Measurements from ENCODE around the gene MDM1. TPM values are rescaled to one million over a fixed set of nuclear protein-coding genes. Genes with fewer than 3 reads are reported as not detected.

Gene MDM1
- total and polyA plus RNA-seq, 2 of the 13 experiments (the other 11 are each of a cell fraction or from before 2014, with no cell fraction given), result 4.6 to 15.2 TPM

DNA sequence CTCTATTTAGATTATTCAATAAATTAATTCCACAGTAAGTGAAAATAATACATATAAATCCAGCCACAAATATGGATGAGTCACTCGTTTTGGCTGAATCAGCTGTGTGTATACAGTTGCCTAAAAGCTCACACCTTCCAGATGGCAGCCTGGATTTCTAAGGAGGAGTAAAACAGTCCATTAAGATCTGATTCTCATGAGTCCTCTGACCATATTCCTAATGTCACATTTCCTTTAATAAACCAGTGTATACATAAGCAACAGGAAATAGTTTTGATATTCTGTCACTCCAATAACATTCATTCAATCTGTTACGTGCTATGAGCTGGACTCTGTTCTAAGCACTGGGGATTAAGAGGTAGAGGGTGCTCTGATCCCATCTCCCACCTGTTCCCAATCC, 21.8 kb downstream of the MDM1 start:
- no peak for TF ChIP-seq ZNF468 (CRISPR knock-in tag; IDR thresholded peaks at IDR 0.05)
- no peak for TF ChIP-seq CBFB (CRISPR knock-in tag; IDR thresholded peaks at IDR 0.05)
- TF ChIP-seq SMAD9 (CRISPR knock-in tag; IDR thresholded peaks at IDR 0.05), result no peak
- no peak for TF ChIP-seq MXI1 (IDR thresholded peaks at IDR 0.05; ENCODE audit: borderline replicate concordance, low read depth, low read length)
- TF ChIP-seq, protein P1, sequence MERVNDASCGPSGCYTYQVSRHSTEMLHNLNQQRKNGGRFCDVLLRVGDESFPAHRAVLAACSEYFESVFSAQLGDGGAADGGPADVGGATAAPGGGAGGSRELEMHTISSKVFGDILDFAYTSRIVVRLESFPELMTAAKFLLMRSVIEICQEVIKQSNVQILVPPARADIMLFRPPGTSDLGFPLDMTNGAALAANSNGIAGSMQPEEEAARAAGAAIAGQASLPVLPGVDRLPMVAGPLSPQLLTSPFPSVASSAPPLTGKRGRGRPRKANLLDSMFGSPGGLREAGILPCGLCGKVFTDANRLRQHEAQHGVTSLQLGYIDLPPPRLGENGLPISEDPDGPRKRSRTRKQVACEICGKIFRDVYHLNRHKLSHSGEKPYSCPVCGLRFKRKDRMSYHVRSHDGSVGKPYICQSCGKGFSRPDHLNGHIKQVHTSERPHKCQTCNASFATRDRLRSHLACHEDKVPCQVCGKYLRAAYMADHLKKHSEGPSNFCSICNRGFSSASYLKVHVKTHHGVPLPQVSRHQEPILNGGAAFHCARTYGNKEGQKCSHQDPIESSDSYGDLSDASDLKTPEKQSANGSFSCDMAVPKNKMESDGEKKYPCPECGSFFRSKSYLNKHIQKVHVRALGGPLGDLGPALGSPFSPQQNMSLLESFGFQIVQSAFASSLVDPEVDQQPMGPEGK (CRISPR knock-in tag; IDR thresholded peaks at IDR 0.05), result no peak
- TF ChIP-seq GTF2F1 (IDR thresholded peaks at IDR 0.05; ENCODE audit: low read length), result no peak
- TF ChIP-seq, protein P2, sequence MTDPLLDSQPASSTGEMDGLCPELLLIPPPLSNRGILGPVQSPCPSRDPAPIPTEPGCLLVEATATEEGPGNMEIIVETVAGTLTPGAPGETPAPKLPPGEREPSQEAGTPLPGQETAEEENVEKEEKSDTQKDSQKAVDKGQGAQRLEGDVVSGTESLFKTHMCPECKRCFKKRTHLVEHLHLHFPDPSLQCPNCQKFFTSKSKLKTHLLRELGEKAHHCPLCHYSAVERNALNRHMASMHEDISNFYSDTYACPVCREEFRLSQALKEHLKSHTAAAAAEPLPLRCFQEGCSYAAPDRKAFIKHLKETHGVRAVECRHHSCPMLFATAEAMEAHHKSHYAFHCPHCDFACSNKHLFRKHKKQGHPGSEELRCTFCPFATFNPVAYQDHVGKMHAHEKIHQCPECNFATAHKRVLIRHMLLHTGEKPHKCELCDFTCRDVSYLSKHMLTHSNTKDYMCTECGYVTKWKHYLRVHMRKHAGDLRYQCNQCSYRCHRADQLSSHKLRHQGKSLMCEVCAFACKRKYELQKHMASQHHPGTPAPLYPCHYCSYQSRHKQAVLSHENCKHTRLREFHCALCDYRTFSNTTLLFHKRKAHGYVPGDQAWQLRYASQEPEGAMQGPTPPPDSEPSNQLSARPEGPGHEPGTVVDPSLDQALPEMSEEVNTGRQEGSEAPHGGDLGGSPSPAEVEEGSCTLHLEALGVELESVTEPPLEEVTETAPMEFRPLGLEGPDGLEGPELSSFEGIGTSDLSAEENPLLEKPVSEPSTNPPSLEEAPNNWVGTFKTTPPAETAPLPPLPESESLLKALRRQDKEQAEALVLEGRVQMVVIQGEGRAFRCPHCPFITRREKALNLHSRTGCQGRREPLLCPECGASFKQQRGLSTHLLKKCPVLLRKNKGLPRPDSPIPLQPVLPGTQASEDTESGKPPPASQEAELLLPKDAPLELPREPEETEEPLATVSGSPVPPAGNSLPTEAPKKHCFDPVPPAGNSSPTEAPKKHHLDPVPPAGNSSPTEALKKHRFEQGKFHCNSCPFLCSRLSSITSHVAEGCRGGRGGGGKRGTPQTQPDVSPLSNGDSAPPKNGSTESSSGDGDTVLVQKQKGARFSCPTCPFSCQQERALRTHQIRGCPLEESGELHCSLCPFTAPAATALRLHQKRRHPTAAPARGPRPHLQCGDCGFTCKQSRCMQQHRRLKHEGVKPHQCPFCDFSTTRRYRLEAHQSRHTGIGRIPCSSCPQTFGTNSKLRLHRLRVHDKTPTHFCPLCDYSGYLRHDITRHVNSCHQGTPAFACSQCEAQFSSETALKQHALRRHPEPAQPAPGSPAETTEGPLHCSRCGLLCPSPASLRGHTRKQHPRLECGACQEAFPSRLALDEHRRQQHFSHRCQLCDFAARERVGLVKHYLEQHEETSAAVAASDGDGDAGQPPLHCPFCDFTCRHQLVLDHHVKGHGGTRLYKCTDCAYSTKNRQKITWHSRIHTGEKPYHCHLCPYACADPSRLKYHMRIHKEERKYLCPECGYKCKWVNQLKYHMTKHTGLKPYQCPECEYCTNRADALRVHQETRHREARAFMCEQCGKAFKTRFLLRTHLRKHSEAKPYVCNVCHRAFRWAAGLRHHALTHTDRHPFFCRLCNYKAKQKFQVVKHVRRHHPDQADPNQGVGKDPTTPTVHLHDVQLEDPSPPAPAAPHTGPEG (CRISPR knock-in tag; IDR thresholded peaks at IDR 0.05), result no peak
- TF ChIP-seq ZBTB2 (CRISPR knock-in tag; IDR thresholded peaks at IDR 0.05; ENCODE audit: low read depth), result no peak
- TF ChIP-seq FOXO1 (CRISPR knock-in tag; IDR thresholded peaks at IDR 0.05), result no peak
- TF ChIP-seq HDAC2 (CRISPR knock-in tag; IDR thresholded peaks at IDR 0.05), result no peak
- no peak for TF ChIP-seq ZNF317 (CRISPR knock-in tag; IDR thresholded peaks at IDR 0.05)
- no peak for TF ChIP-seq MYNN (CRISPR knock-in tag; IDR thresholded peaks at IDR 0.05; ENCODE audit: low read depth)
- TF ChIP-seq TP53 (CRISPR knock-in tag; conservative IDR thresholded peaks at IDR 0.05), result no peak
- TF ChIP-seq ZHX1 (CRISPR knock-in tag; IDR thresholded peaks at IDR 0.05; ENCODE audit: low read depth), result no peak
- H3K4me3 ChIP-seq (replicated peaks in 1 of 3; ENCODE audit: insufficient read depth in 1 of 3, low read depth in 2 of 3, low read length in 3 of 3), result no peak overlapping the region
- in situ Hi-C loops (cut with HindIII; ENCODE audit: extremely low pct_ligation_motif_present, low pct_unique_long_range_greater_than_20kb), result loop anchor here (5.0 to 25.0 kb wide), 2 partner anchors 88 to 273 kb away; no protein-coding TSS in a partner anchor
- no peak for FAIRE-seq
- H3K4me1 ChIP-seq (ENCODE audit: insufficient read depth, low read length), result no peaks in the 10 kb centered on the region
- ChIA-PET POLR2A (no interaction called here), CTCF (ENCODE audit: low intra/inter-chr PET ratio, low total read pairs) (no interaction called here)
- H4K20me1 ChIP-seq (ENCODE audit: insufficient read depth, low read length), result no peaks in the 10 kb centered on the region
- intact Hi-C loops (cut with micrococcal nuclease; ENCODE audit: unreplicated experiment), result no loop called here
- no peak overlapping the region for H3K9ac ChIP-seq (ENCODE audit: insufficient read depth, low read depth, low read length)
- H3K27ac ChIP-seq (ENCODE audit: extremely low read length, insufficient read depth, low read length), result no peak overlapping the region
- WGBS (ENCODE audit: low lambda C conversion rate), result 82% methylated on average over 2 of the region's 2 CpGs
- DNase-seq (ENCODE audit: low spot score), result no peak
- no peak overlapping the region for H2AFZ ChIP-seq (ENCODE audit: low read length)
- H3K36me3 ChIP-seq (replicated peaks in 1 of 2; ENCODE audit: control insufficient read depth in 1 of 2, insufficient read depth in 2 of 2, low read length in 2 of 2), result peaks cover 4 to 9% of the 10 kb centered on the region in 2 experiments; a peak in 2 of 5 replicates
- H3K9me3 ChIP-seq (ENCODE audit: low read length), result no peaks in the 10 kb centered on the region
- no peaks in the 10 kb centered on the region for H3K79me2 ChIP-seq (ENCODE audit: insufficient read depth, low read length)
- ATAC-seq, result no peak
- no peaks in the 10 kb centered on the region for H3K27me3 ChIP-seq (ENCODE audit: control insufficient read depth in 1 of 2, insufficient read depth in 2 of 2, low read length in 2 of 2)
- H3K4me2 ChIP-seq (ENCODE audit: low read depth, low read length), result no peak overlapping the region
- no TSS peak for BruUV-seq (replicated peaks)
